Inflammatory macrophage (primary cell): ENCODE measurements around the gene CENATAC.
A peak's percentile ranks its signal among the peaks of the same experiment; 100 is the strongest.
"Not testable (repeated sequence)": the region's sequence is repeated elsewhere in the genome, so short reads cannot be mapped to it uniquely, and the experiment has no call there.

Experiments used
- DNase-seq, 2 donors: peaks; one replicate each; pipeline ENCODE4 v3.0.0-alpha.2; 2020 to 2022

The CENATAC gene

DNA sequence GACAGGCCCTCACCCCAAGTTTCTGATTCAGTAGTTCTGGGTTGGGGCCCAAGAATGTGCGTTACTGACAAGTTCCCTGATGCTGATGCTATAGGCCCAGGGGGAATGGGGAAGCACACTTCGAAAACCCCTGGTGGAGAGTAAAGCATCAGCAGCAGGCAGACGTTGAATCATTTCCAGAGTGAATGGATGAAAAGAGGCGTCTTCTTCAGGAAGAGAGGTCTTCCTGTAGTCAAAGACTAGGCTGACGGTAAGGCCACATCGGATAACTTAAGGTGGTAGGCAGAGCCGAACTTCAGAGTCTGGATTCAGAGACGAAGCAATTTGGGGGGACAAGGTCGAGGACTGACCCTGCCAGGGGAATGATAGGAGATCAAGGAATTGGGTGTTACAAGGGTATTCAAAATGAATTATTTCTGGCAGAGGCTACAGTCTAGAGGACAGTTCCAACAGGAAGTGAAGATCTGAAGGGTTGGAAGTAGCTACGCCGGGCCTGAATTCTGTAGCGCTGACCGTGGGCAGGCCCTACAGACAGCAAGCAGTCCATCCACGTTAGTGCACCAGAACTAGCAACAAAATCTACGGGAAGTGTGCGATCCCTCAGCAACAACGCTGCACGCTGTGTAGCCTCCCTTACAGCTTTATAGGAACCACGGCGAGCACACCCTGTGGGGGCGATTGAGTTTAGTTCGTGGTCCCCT is 862 bp upstream of the CENATAC start:
- DNase-seq, result peak; percentile 56 to 57

DNA sequence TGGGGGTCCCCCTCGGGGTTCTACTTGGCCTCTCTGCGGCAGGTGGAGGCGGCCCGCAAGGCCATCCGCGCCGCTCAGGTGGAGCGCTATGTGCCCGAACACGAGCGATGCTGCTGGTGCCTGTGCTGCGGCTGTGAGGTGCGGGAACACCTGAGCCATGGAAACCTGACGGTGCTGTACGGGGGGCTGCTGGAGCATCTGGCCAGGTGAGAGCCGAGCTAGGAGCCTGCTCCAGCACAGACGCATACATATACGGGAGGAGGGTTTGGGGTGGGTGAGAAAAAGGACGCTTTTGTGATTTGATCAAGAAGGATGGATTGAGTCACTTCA is 415 bp downstream of the CENATAC start:
- no peak for DNase-seq

DNA sequence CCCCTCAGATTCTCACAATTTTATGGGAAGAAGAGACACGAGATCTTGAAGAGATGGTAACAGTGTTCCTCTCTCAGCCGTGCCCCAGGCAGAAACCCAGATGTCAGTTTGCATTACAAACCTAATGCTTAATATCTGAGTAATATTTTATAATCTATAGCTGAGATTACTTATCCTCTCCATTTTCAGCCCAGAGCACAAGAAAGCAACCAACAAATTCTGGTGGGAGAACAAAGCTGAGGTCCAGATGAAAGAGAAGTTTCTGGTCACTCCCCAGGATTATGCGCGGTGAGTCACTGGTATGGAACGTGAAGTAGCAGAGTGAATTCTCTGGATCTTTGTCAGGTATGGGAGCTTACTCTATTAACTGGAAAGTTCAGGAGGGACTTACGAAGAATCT is 884 bp downstream of the CENATAC start:
- DNase-seq, result no peak

DNA sequence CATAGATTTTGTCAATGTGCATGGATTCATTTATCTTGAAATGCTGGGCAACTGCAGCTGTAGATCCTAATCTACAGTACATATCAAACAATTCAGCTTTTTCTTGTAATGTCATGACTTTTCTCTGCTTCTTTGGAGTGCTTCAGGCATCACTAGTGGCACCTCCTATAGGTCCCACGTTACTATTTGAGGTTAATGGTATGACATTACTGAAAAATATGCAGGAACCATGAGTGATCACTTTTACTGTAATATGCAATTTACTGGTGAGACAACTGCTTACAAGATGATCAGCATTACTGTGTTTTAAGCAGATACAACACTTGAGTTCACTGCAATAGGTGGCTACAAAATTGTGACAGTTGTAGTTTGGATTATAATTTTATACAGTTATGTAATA is 3.0 kb downstream of the CENATAC start:
- DNase-seq, result no peak

DNA sequence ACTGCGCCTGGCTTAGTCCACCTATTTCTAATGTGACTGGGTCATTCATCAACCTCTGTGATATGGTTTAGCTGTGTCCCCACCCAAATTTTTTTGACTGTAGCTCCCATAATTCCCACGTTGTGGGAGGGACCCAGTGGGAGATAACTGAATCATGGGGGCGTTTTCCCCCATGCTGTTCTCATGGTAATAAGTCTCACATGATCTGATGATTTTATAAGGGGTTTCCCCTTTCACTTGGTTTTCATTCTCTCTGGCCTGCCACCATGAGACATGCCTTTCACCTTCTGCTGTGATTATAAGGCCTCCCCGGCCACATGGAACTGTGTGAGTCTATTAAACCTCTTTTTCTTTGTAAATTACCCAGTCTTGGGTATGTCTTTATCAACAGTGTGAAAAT is 8.7 kb downstream of the CENATAC start:
- DNase-seq, result no peak

DNA sequence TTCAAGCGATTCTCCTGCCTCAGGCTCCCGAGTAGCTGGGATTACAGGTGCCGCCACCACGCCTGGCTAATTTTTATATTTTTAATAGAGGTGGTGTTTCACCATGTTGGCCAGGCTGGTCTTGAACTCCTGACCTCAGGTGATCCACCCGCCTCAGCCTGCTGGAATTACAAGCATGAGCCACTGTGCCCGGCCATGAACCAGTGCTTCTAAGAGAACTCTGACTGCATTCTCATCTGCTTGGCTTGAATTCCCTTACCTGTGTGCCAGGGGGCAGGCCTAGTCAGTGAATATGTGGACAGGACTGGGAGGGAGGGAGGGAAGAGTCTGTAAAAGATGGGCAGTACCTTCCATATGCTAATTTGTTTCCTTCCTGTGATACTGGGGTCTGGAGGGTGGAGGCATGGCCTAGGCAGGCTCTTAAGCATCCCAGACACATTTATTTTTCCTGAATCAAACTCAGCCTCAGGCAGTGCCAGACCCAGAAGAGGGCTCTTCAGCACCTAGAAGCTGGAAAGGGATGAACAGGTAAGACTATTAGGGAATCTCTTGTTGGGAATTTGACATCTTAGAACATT is 13.6 kb downstream of the CENATAC start:
- no peak for DNase-seq

DNA sequence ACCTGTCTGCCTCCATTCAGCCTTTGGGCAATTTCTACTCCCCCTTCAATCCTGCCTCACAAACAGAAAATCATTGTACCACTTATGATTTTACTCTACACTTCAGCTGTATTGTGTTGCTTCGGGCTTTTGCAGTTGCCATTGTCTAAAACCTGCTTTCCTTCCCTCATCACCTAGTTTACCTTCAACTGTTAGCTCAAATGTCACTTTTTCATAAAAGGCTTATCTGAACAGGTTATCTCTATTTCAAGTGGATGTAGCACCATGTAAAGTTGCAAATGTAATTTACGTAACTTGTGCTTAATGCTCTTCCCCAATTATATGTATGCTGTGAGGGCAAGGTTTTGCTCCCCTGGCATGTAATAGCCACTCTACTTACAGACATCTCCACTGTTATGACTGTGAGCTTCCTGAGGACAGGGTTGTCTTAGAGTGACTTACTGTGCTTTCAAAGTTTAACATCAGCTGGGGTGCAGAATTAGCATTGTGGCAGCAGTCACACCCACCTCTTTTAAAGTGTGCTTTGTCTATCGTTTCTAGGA is 14.8 kb downstream of the CENATAC start:
- no peak for DNase-seq

DNA sequence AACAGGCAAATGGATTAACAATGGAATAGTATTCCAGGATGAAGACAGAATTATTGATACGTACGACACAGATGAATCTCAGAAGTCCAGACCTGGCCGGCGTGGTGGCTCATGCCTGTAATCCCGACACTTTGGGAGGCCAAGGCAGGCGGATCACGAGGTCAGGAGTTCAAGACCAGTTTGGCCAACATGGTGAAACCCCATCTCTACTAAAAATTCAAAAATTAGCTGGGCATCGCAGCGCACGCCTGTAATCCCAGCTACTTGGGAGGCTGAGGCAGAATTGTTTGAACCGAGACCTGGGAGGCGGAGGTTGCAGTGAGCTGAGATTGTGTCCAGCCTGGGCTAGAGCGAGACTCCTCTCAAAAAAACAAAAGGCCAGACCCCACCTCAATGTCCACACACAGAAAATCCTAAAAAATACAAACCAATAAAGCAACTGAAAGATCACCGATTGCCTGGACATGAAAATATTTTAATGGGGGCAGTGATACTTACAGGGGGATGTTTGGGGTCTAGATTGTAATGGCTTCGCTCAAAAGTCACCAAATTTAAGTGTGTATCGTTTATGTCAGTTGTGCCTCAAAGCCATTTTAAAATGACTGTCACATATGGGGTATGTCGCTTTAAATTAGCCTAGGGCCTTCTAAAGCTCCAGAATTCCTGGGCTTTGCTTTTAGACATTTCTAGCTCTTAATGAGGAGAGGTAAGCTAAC is 16.4 kb downstream of the CENATAC start:
- DNase-seq, result no peak

DNA sequence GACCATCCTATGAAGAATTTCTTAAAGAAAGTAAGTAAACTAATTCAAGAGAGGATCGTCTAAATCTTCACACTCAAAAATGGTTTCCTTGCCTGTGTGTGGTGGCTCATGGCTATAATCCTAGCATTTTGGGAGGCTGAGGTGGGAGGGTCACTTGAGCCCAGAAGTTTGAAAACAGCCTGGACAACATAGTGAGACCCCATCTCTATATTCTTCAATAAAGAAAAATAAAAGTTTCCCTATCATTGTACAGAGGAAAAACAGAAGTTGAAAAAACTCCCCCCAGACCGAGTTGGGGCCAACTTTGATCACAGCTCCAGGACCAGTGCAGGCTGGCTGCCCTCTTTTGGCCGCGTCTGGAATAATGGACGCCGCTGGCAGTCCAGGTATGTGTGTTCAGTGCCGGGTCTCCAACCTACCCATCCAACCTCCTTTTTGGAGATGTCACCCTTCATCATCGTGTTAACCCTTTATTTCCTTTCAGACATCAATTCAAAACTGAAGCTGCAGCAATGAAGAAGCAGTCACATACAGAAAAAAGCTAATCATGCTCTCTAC is 17.2 kb downstream of the CENATAC start:
- no peak for DNase-seq

DNA sequence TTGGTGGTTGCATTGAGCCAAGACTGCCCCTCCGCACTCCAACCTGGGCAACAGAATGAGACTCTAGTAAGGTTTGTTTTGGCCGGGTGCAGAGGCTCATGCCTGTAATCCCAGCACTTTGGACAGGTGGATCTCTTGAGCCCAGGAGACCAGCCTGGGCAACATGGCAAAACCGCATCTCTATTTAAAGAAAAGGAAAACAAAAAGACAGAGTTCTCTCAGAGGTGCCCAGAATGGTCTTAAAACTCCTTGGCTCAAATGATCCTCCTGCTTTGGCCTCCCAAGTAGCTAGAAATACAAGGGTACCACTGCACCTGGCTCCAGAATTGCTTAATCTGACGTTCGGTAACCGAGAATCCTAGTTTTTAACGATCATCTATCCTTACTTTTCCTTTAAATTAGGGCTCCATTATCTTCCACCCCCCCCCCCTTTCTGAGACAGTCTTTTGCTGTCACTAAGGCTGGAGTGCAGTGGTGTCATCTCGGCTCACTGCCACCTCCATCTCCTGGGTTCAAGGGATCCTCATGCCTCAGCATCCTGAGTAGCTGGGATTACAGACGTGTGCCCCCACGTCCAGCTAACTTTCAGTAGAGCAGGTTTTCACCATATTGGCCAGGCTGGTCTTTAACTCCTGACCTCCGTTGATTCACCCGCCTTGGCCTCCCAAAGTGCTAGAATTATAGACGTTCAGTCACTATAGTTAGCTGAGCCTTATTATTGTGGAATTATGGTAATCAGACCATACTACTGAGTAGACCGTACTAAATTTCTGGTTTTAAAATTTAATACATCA is 18.5 kb downstream of the CENATAC start:
- no peak for DNase-seq

DNA sequence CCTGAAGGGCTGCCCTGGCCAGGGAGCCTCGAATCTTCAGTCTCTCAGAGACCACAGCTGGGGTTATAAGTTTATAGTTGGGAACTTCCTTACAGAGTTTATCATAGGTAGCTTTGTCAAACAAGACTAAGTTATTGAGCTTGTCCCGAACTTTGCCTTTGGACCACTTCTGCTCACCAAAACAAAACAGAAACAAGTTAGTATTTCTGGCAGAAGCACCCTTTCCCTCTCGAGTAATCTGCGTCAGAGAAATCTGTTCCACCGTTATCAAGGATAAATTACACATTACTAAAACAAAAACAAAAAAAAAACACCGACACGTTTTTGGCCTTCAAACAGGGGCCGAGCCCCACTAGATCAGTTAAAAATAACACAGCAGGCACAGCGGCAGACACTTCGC is 19.4 kb downstream of the CENATAC start:
- not testable (repeated sequence) for DNase-seq

DNA sequence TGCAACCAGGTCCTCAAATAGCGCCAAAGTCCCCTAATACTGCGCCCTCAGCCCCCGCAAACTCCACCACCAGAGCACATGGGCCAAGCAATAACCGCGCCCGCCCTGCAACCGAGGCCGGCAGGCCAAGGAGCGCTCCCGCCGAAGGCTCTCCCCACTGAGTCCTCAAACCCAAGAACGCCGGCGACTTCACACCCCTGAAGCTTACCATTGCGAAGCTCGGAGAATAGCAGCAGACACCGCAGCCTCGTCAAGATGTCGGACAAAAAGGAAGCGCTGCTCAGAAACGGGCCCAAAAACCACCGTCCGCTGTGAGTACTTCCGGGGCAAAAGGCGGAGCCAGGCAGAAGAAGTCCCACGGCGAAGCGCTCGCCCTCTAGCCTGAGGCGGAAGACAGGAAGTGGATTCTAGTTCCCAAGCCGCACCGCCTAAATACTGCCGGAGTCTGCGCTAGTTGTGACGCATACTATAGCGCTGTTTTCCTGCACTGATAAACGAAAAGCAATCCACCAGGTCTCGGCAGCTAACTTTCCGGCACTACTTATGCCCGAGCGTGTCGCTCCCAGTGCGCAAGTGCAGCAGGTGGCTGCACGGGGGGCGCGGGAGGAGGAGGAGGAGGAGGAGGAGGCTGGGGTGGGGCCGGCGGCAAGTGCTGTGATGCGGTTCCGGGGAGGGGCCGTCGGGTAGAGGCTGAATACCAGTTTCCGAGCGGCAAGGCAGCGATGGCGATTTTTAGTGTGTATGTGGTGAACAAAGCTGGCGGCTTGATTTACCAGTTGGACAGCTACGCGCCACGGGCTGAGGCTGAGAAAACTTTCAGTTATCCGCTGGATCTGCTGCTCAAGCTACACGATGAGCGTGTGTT is 20.4 kb downstream of the CENATAC start, which contains the start of the genes RPS25 and TRAPPC4:
Gene RPS25 (minus strand): TSS at position 270 of the 865 bp plus-strand sequence. CDS start 59 bp downstream, at position 211.
Gene TRAPPC4 (plus strand): TSS at position 693 of the 865 bp plus-strand sequence. CDS start 30 bp downstream, at position 723.
- DNase-seq, result peak; percentile 96 to 98

DNA sequence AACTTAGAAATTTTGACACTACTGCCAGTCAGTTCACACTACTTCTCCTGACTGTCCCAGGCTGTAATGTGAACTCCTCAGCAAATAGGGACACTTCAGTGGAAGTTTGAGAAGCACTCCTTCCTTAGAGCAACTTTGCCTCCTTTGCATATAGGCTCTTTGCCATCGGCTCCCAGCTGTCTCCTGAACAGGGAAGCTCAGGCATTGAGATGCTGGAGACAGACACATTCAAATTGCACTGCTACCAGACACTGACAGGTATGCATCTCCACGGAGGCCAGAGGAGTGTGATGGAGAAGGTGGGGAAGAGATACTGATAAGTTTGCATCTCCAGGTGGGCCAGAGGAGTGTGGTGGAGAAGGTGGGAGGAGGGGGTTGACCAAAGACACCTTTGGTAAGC is 22.1 kb downstream of the CENATAC start:
- DNase-seq, result no peak

DNA sequence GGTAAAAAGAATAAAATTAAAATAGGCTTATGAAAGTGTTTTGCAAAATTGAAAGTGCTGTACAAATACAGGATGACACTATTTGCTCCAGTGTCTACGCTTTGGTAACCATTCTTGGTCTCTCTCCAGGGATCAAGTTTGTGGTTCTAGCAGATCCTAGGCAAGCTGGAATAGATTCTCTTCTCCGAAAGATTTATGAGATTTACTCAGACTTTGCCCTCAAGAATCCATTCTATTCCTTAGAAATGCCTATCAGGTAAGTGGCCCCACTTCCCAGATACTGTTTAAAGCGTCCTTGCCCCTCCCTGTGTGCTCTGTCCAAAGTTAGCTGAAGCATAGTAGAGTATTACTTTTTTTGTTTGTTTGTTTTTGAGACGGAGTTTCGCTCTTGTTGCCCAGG is 23.7 kb downstream of the CENATAC start:
- DNase-seq, result no peak

DNA sequence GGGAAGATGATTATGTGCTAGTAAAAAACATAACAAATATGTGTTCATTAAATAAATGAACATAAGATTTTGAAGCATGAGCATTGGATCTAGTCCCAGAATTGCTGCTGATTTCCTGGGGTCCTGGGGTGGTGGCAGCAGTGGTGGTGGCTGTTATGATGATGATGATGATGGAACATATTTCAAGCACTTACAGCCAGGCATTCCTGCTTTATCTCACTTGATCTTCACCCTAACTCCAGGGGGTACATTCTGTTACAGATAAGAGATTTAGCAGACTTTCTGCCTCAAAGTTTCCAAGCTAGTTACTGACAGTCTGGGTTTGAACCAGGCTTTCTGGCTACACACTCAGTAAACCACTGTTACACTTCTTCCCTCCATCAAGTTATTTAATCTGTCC is 25.8 kb downstream of the CENATAC start:
- no peak for DNase-seq

DNA sequence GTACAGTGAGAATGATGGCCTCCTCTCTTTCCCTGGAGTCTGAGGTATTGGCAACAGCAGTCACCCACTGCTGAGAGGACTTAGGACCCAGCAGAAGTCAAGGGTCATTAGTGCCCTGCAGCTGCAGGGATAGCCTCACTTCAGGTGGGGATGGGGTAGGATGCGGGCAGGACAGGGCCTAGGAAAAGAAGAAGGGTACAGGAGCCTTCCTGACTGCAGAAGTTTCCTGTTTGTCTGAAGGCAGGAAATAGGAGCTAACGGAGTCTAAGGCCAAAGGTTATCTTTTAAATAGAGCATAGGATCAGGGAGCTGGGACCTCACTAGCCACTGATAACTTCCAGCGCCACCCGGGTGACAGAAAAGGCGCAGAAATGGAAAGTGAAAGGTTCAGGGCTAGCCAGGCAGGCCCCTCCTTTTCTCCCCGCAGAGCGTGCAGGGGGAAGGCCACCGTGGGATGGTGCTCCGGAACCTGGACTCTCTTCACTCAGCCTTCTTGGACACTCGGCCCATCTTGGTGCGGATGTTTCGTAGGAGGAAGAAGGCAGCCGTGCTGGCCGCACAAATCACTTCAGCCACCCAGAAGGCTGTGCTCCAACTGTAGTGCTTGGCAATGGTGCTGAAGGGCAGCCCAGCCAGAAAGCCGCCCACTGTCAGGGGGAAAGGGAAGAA is 26.6 kb downstream of the CENATAC start:
- DNase-seq, result no peak

DNA sequence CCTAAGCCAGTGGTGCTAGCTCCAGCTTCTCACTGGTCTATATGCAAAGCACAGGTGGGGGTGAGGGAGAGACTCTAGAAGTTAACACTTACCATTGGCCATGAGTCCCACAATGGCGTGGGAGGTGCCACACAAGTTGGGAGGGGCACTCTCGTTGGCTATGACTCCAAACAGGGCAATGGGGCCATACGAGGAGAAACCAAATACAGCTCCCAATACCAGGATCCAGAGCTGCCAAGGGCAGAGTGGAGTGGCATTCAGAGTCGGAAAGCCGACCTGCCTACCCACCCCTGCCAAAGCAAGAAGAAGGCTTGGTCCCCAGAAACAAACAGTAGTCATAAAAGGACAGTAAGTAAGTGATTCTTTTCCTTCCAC is 27.1 kb downstream of the CENATAC start:
- DNase-seq, result no peak

DNA sequence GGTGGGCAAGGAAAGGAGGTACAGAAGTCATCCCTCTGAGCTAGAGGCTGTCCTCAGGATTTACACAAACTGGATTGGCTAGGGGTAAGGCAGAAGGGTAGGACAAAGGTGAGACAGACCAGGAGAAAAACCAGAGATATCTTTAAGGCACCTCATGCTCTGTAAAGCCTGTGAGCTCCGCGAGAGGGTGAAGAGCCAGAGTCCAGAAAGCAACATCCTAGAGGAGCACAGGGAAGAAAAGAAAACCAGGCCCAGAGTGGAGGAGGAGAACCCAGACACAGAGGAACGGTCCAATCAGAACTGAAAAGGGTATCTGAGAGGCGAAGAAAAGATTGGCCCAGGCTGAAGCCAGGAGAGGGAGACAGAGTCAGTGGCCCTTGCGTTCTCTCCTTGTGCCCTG is 27.6 kb downstream of the CENATAC start:
- no peak for DNase-seq

DNA sequence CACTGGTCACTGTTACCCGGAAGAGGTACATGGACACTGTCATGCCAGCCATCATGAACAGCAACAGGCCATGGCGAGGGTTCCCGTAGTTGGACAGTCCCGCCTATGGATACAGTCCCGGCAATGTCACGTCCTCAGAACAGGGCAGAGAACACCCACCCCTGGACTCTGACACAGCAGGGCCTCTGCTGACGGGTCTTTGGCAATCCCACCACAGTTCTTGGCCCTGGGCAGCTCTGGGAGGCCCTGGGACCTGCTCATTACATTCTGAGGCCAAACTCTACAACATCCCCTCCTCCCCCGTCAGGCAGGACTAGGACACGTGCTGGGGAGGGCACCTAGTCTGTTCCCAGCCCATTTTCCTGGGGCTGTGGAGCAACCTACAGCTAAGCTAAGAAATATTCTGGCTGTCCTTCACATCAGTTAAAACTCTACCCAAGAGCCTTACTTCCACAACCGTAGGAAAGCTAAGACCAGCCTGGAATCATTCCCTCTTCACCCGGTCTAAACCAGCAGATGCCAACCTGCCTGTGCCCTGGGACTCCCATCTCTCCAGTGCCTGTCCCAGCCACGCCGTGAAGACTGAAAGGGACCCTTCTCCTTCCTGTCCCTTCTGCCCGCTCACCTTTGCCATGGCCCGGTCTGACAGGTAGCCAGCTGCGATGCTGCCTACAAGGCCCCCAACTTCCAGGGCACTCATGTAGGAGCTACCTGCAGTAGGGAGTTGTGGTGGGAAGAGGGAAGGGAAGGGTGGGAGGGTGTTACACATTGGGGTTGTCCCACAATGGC is 28.2 kb downstream of the CENATAC start:
- no peak for DNase-seq

DNA sequence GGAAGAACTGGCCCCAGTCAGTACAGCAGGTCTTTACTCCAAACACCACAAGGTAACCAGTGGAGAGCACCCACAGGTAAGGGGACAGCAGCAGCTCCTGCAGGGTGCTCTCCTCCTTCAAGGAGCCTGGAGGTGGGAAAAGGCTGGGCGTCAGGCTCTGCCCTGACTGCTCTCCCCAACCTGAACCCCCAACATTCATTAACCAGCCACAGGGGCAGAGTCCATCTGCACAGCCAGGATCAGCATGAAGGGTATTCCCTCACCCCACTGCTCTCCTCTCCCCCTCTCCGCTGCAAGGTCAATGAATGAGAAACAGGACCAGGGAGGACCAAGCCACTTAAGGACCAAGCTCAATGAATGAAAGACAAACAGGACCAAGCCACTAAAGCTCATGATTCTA is 29.0 kb downstream of the CENATAC start:
- no peak for DNase-seq
